HCT116 (cell line): ENCODE measurements around the gene SH3TC1.

Source experiments
- ATF3 ChIP-seq: IDR thresholded peaks from 2 replicates; pipeline ENCODE4 v1.6.1; 2012
- CTCF ChIP-seq, 3 experiments: fragments of 200-600 bp in 1 of 3; sonication (generic) in 1 of 3; IDR thresholded peaks in 2 of 3; conservative IDR thresholded peaks in 1 of 3; 2 replicates each; pipeline ENCODE4 v1.5.1; 2012 to 2017; ENCODE audit warnings: low read depth in 2 of 3, low read length in 2 of 3, antibody characterized with exemption in 1 of 3, borderline replicate concordance in 1 of 3, control low read depth in 1 of 3, mild to moderate bottlenecking in 1 of 3, mixed read lengths in 1 of 3, mixed run types in 1 of 3, moderate library complexity in 1 of 3; ENCODE audit not compliant: insufficient read depth in 1 of 3
- EZH2phosphoT487 ChIP-seq: fragments of 200-600 bp; IDR thresholded peaks from 2 replicates; pipeline ENCODE4 v1.6.1; 2018; ENCODE audit warnings: antibody characterized with exemption, borderline replicate concordance
- MAX ChIP-seq: IDR thresholded peaks from 2 replicates; pipeline ENCODE4 v1.6.1; 2012
- POLR2A ChIP-seq: IDR thresholded peaks from 2 replicates; pipeline ENCODE4 v1.7.0; 2011; ENCODE audit warnings: borderline replicate concordance; ENCODE audit not compliant: insufficient read depth, insufficient read length; ENCODE audit errors: extremely low read depth
- POLR2AphosphoS5 ChIP-seq: IDR thresholded peaks from 2 replicates; pipeline ENCODE4 v1.6.1; 2011; ENCODE audit warnings: mild to moderate bottlenecking, low read depth, low read length, moderate library complexity
- ZFX ChIP-seq: fragments of 450-650 bp; IDR thresholded peaks from 2 replicates; pipeline ENCODE4 v1.6.1; 2017

- TF ChIP-seq POLR2A (no peak), CTCF (IDR thresholded peaks at IDR 0.05 in 2 of 3, conservative IDR thresholded peaks at IDR 0.05 in 1 of 3; ENCODE audit: borderline replicate concordance in 1 of 3, insufficient read depth in 1 of 3, low read depth in 2 of 3, low read length in 2 of 3) (no peak), ZFX (no peak), POLR2AphosphoS5 (no peak), MAX (no peak), ATF3 (no peak), EZH2phosphoT487 (no peak)
Observed at GRCh38 chr4:8274066-8274652, 75.1 kb downstream of the SH3TC1 start.
